HCT116 (cell line): ENCODE data around the gene KCNAB3. TPM values are rescaled to one million over a fixed set of nuclear protein-coding genes. Genes with fewer than 3 reads are reported as not detected.
A peak's percentile ranks its signal among the peaks of the same experiment; 100 is the strongest.

Source experiments
- ATAC-seq: fragments of 200-7000 bp; cut with Tn5 transposase; 2 replicates; pipeline ENCODE4 v1.9.1; 2020; ENCODE audit warnings: mild to moderate bottlenecking, moderate library complexity
- BruUV-seq: library from RNA; stranded (reverse); fragments of 400-500 nt; replicated peaks from 2 replicates; lab custom pipeline; 2021; lab: Mats Ljungman, UMichigan
- CTCF ChIA-PET: fragments of 300-600 bp; sonication (Branson Sonifier 250); formaldehyde crosslinking; loops from one replicate; lab custom pipeline; 2021; ENCODE audit warnings: antibody characterized with exemption; lab: Charles Lee
- POLR2A ChIA-PET: fragments of 300-600, 350-600 bp; sonication (Branson Sonifier 250); formaldehyde crosslinking; loops from one replicate; lab custom pipeline; 2021; ENCODE audit warnings: antibody characterized with exemption; lab: Charles Lee
- RAD21 ChIA-PET, 2 experiments: fragments of 300-600 bp; sonication (Branson Sonifier 250); formaldehyde crosslinking; loops; one replicate each; lab custom pipeline; 2023; ENCODE audit warnings: low total read pairs in 2 of 2; ENCODE audit not compliant: uncharacterized antibody in 2 of 2, unreplicated experiment in 2 of 2, low non-redundant PET in 1 of 2; lab: Charles Lee
- DNase-seq: peaks from one replicate; pipeline ENCODE4 v3.0.0-alpha.2; 2010; ENCODE audit warnings: low read depth, low spot score
- H2AFZ ChIP-seq: fragments of 200-600 bp; shearing (Covaris generic), sonication (generic); 2 replicates; pipeline ENCODE4 v1.6.1; 2017; ENCODE audit warnings: low read depth, mixed run types, mixed read lengths, antibody characterized with exemption, low read length; ENCODE audit not compliant: poor library complexity, severe bottlenecking
- H3K27ac ChIP-seq: 2 replicates; pipeline ENCODE4 v1.5.1; 2012; ENCODE audit warnings: low read depth, low read length
- H3K27me3 ChIP-seq: fragments of 200-600 bp; sonication (generic); 2 replicates; pipeline ENCODE4 v1.6.1; 2016; ENCODE audit warnings: mixed run types, low read length, mixed read lengths; ENCODE audit not compliant: insufficient read depth
- H3K36me3 ChIP-seq, 2 experiments: fragments of 200-500 bp in 1 of 2; fragments of 200-600 bp in 1 of 2; sonication (Bioruptor generic) in 1 of 2; sonication (generic) in 1 of 2; 2 replicates each; pipeline versions ENCODE4 v1.5.1 to v1.6.1; 2014 to 2016; ENCODE audit warnings: low read length in 2 of 2, inconsistent platforms in 1 of 2, mixed read lengths in 1 of 2, mixed run types in 1 of 2; ENCODE audit not compliant: insufficient read depth in 2 of 2, control insufficient read depth in 1 of 2
- H3K4me1 ChIP-seq, 2 experiments: fragments of 200-600 bp in 1 of 2; sonication (generic) in 1 of 2; 2 replicates each; pipeline versions ENCODE4 v1.5.1 to v1.6.1; 2012 to 2017; ENCODE audit warnings: low read length in 2 of 2, inconsistent platforms in 1 of 2, mild to moderate bottlenecking in 1 of 2, mixed read lengths in 1 of 2, mixed run types in 1 of 2, moderate library complexity in 1 of 2; ENCODE audit not compliant: insufficient read depth in 2 of 2, control insufficient read depth in 1 of 2
- H3K4me2 ChIP-seq: fragments of 200-600 bp; sonication (generic); 2 replicates; pipeline ENCODE4 v1.6.1; 2017; ENCODE audit warnings: mixed run types, low read length, mixed read lengths
- H3K4me3 ChIP-seq, 2 experiments: fragments of 200-600 bp in 1 of 2; sonication (generic) in 1 of 2; replicated peaks in 1 of 2; 2 replicates each; pipeline ENCODE4 v1.5.1; 2011 to 2016; ENCODE audit warnings: low read length in 2 of 2, control low read depth in 1 of 2, low read depth in 1 of 2, mild to moderate bottlenecking in 1 of 2, mixed read lengths in 1 of 2, mixed run types in 1 of 2
- H3K79me2 ChIP-seq: fragments of 200-600 bp; sonication (generic); 2 replicates; pipeline ENCODE4 v1.6.1; 2017; ENCODE audit warnings: mild to moderate bottlenecking, mixed run types, low read length, moderate library complexity, mixed read lengths; ENCODE audit not compliant: insufficient read depth
- H3K9ac ChIP-seq: fragments of 200-600 bp; sonication (generic); 2 replicates; pipeline ENCODE4 v1.6.1; 2016; ENCODE audit warnings: low read length, mixed read lengths
- H3K9me2 ChIP-seq: fragments of 200-600 bp; sonication (generic), shearing (Covaris generic); 2 replicates; pipeline ENCODE4 v1.6.1; 2017; ENCODE audit warnings: mixed run types, mild to moderate bottlenecking, moderate library complexity; ENCODE audit not compliant: insufficient read depth
- H3K9me3 ChIP-seq, 2 experiments: fragments of 200-500 bp in 1 of 2; fragments of 200-600 bp in 1 of 2; sonication (Bioruptor generic) in 1 of 2; sonication (generic) in 1 of 2; 2 replicates each; pipeline ENCODE4 v1.6.1; 2014 to 2017; ENCODE audit warnings: low read length in 2 of 2, mixed read lengths in 2 of 2, inconsistent platforms in 1 of 2, low read depth in 1 of 2, mild to moderate bottlenecking in 1 of 2, mixed run types in 1 of 2, moderate library complexity in 1 of 2; ENCODE audit not compliant: control insufficient read depth in 1 of 2, insufficient read depth in 1 of 2
- H4K20me1 ChIP-seq: fragments of 200-600 bp; sonication (generic), shearing (Covaris generic); 2 replicates; pipeline ENCODE4 v1.6.1; 2017; ENCODE audit warnings: mixed run types, mild to moderate bottlenecking, moderate library complexity; ENCODE audit not compliant: insufficient read depth
- ATF3 ChIP-seq: IDR thresholded peaks from 2 replicates; pipeline ENCODE4 v1.6.1; 2012
- CEBPB ChIP-seq: IDR thresholded peaks from 2 replicates; pipeline ENCODE4 v1.6.1; 2012; ENCODE audit warnings: low read depth
- CTCF ChIP-seq, 3 experiments: fragments of 200-600 bp in 1 of 3; sonication (generic) in 1 of 3; IDR thresholded peaks in 2 of 3; conservative IDR thresholded peaks in 1 of 3; 2 replicates each; pipeline ENCODE4 v1.5.1; 2012 to 2017; ENCODE audit warnings: low read depth in 2 of 3, low read length in 2 of 3, antibody characterized with exemption in 1 of 3, borderline replicate concordance in 1 of 3, control low read depth in 1 of 3, mild to moderate bottlenecking in 1 of 3, mixed read lengths in 1 of 3, mixed run types in 1 of 3, moderate library complexity in 1 of 3; ENCODE audit not compliant: insufficient read depth in 1 of 3
- EGR1 ChIP-seq: IDR thresholded peaks from 2 replicates; pipeline ENCODE4 v1.6.1; 2012; ENCODE audit warnings: low read depth
- ELF1 ChIP-seq: IDR thresholded peaks from 2 replicates; pipeline ENCODE4 v1.6.1; 2012; ENCODE audit warnings: low read depth, borderline replicate concordance
- EZH2 ChIP-seq: fragments of 200-600 bp; sonication (generic); IDR thresholded peaks from 2 replicates; pipeline ENCODE4 v1.6.1; 2017; ENCODE audit warnings: antibody characterized with exemption, mixed run types
- EZH2phosphoT487 ChIP-seq: fragments of 200-600 bp; IDR thresholded peaks from 2 replicates; pipeline ENCODE4 v1.6.1; 2018; ENCODE audit warnings: antibody characterized with exemption, borderline replicate concordance
- FOSL1 ChIP-seq: IDR thresholded peaks from 2 replicates; pipeline ENCODE4 v1.6.1; 2012; ENCODE audit warnings: low read depth
- JUND ChIP-seq: IDR thresholded peaks from 2 replicates; pipeline ENCODE4 v1.6.1; 2012
- POLR2A ChIP-seq: IDR thresholded peaks from 2 replicates; pipeline ENCODE4 v1.7.0; 2011; ENCODE audit warnings: borderline replicate concordance; ENCODE audit not compliant: insufficient read depth, insufficient read length; ENCODE audit errors: extremely low read depth
- POLR2AphosphoS5 ChIP-seq: IDR thresholded peaks from 2 replicates; pipeline ENCODE4 v1.6.1; 2011; ENCODE audit warnings: mild to moderate bottlenecking, low read depth, low read length, moderate library complexity
- RAD21 ChIP-seq: IDR thresholded peaks from 2 replicates; pipeline ENCODE4 v1.6.1; 2012; ENCODE audit warnings: low read depth, mild to moderate bottlenecking
- SIN3A ChIP-seq: IDR thresholded peaks from 2 replicates; pipeline ENCODE4 v1.6.1; 2012; ENCODE audit warnings: low read depth
- TCF7L2 ChIP-seq: IDR thresholded peaks from 2 replicates; pipeline ENCODE4 v1.7.0; 2011; ENCODE audit warnings: borderline replicate concordance, inconsistent platforms; ENCODE audit not compliant: insufficient read depth, insufficient read length; ENCODE audit errors: extremely low read depth
- YY1 ChIP-seq: IDR thresholded peaks from 2 replicates; pipeline ENCODE4 v1.6.1; 2011; ENCODE audit warnings: low read length, low read depth, moderate library complexity, mild to moderate bottlenecking; ENCODE audit not compliant: insufficient replicate concordance; ENCODE audit errors: extremely low read depth
- ZBTB33 ChIP-seq: IDR thresholded peaks from 2 replicates; pipeline ENCODE4 v1.6.1; 2011; ENCODE audit warnings: mild to moderate bottlenecking, low read length, moderate library complexity; ENCODE audit not compliant: insufficient replicate concordance; ENCODE audit errors: extremely low read depth
- ZFX ChIP-seq: fragments of 450-650 bp; IDR thresholded peaks from 2 replicates; pipeline ENCODE4 v1.6.1; 2017
- ZNF274 ChIP-seq: fragments of 200-500 bp; sonication (Bioruptor generic); IDR thresholded peaks from 2 replicates; pipeline ENCODE4 v1.6.1; 2014; ENCODE audit warnings: mild to moderate bottlenecking, low read depth, low read length, inconsistent platforms
- intact Hi-C: fragments of 100-400 bp; cut with micrococcal nuclease; formaldehyde crosslinking; loops from 2 replicates; pipeline ENCODE4 v1.10.0; 2022
- total RNA-seq: library from RNA; stranded (reverse); gene quantifications from one replicate; pipeline ENCODE4 v1.2.1, GENCODE V29; 2021; ENCODE audit not compliant: unreplicated experiment
- TF ChIP-seq, protein P1 (sequence below): IDR thresholded peaks from 2 replicates; pipeline ENCODE4 v1.6.1; 2012

The KCNAB3 gene
- total RNA-seq, 1 experiment from 2014 or later: 7.1 TPM

DNA sequence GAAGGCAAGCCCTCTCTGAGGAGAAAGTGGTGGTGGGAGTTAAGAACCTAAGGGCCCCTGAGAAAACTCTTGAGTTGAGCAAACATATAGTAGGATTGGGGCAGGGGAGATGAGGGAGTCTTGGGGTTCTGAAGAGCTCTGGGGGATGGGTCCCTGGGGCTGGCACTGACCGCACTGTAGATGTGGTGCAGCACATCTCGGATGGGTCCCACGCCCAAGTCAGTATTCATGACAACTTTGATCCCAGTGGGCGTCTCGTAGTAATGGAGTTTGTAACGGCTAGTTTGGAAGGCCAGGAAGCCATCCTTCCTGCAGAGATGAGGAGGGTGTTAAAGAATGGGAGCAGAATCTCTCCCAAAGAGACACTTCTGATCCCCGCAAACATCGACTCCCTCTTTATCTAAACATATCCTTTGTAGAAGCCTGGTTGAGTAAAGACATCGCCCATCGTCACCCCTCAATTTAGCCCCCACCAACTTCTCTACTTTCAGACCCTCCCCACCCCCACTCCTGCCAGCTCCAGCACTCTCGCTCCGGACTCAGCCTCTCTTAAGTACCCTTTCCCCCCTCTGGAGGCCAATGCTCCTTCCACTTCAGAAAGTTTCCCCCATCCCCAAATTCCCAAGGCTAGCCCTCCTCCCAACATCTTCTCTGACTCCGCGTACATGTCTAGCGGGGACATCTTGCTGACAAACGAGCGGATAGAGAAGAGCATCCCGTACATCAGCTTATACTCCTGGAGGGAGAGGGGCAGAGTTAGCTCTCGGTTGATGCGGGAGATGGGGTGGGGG is 1.4 kb upstream of the KCNAB3 start:
- Histone ChIP-seq H3K9me3 (no peaks in the 10 kb centered on the region), H3K27ac (peak overlapping the region; percentile 3), H3K36me3 (peaks cover 7 to 12% of the 10 kb centered on the region in 2 experiments; a peak in 2 of 4 replicates), H3K4me2 (peak overlapping the region; percentile 82), H3K27me3 (no peaks in the 10 kb centered on the region), H3K9me2 (no peaks in the 10 kb centered on the region), H3K79me2 (peaks cover 40% of the 10 kb centered on the region), H3K4me3 (peak overlapping the region; percentile 91 to 98), H2AFZ (no peak overlapping the region), H4K20me1 (no peaks in the 10 kb centered on the region), H3K9ac (peak overlapping the region; percentile 73), H3K4me1 (peaks cover 12 to 25% of the 10 kb centered on the region in 2 experiments; a peak in 3 of 4 replicates)
- RAD21 ChIA-PET: interaction anchor here in 1 of 2 experiments (0.8 kb wide), 1 partner anchor 46 kb away, joined by 3 read pairs; no protein-coding TSS in a partner anchor
- TF ChIP-seq ZNF274 (no peak), POLR2A (no peak), RAD21 (no peak), CEBPB (no peak), POLR2AphosphoS5 (no peak), EGR1 (no peak), CTCF (IDR thresholded peaks at IDR 0.05 in 2 of 3, conservative IDR thresholded peaks at IDR 0.05 in 1 of 3; ENCODE audit: borderline replicate concordance in 1 of 3, insufficient read depth in 1 of 3, low read depth in 2 of 3, low read length in 2 of 3) (no peak), EZH2 (no peak), ELF1 (no peak), EZH2phosphoT487 (no peak), YY1 (no peak), FOSL1 (no peak), ZFX (no peak), TCF7L2 (no peak), ATF3 (no peak), JUND (no peak), SIN3A (no peak), ZBTB33 (no peak)
- TF ChIP-seq, protein P1, sequence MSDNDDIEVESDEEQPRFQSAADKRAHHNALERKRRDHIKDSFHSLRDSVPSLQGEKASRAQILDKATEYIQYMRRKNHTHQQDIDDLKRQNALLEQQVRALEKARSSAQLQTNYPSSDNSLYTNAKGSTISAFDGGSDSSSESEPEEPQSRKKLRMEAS: no peak
- ATAC-seq (no peak), DNase-seq (no peak)
- intact Hi-C loops: no loop called here
- POLR2A ChIA-PET: interaction anchor here (0.5 to 1.0 kb wide), 2 partner anchors 214 to 242 kb away, joined by 3 to 7 read pairs; partner anchors contain the start of gene DNAH2
- CTCF ChIA-PET: interaction anchor here (0.7 to 1.4 kb wide), 7 partner anchors 18 to 149 kb away, joined by 3 to 6 read pairs (median 4); no protein-coding TSS in a partner anchor
- TSS peak; percentile 85 for BruUV-seq
